ENCODE results near the gene FBXW5. TPM values are rescaled to one million over a fixed set of nuclear protein-coding genes. Genes with fewer than 3 reads are reported as not detected.
A peak's percentile ranks its signal among the peaks of the same experiment; 100 is the strongest.

The FBXW5 gene, protein sequence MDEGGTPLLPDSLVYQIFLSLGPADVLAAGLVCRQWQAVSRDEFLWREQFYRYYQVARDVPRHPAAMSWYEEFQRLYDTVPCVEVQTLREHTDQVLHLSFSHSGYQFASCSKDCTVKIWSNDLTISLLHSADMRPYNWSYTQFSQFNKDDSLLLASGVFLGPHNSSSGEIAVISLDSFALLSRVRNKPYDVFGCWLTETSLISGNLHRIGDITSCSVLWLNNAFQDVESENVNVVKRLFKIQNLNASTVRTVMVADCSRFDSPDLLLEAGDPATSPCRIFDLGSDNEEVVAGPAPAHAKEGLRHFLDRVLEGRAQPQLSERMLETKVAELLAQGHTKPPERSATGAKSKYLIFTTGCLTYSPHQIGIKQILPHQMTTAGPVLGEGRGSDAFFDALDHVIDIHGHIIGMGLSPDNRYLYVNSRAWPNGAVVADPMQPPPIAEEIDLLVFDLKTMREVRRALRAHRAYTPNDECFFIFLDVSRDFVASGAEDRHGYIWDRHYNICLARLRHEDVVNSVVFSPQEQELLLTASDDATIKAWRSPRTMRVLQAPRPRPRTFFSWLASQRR
- total RNA-seq (2021): 62.2 and 65.0 TPM in 2 replicates
- long read RNA-seq, transcript FBXW5-206 (8 exons, 2,392 nt): minor isoform, 5 of 449 reads
- long read RNA-seq, transcript FBXW5-201 (9 exons, 2,274 nt): major isoform, 253 of 449 reads
- long read RNA-seq, partial matches to known transcripts: 56 of 449 reads
- long read RNA-seq, other reads (novel, unspliced or antisense): 135 of 449 reads

DNA sequence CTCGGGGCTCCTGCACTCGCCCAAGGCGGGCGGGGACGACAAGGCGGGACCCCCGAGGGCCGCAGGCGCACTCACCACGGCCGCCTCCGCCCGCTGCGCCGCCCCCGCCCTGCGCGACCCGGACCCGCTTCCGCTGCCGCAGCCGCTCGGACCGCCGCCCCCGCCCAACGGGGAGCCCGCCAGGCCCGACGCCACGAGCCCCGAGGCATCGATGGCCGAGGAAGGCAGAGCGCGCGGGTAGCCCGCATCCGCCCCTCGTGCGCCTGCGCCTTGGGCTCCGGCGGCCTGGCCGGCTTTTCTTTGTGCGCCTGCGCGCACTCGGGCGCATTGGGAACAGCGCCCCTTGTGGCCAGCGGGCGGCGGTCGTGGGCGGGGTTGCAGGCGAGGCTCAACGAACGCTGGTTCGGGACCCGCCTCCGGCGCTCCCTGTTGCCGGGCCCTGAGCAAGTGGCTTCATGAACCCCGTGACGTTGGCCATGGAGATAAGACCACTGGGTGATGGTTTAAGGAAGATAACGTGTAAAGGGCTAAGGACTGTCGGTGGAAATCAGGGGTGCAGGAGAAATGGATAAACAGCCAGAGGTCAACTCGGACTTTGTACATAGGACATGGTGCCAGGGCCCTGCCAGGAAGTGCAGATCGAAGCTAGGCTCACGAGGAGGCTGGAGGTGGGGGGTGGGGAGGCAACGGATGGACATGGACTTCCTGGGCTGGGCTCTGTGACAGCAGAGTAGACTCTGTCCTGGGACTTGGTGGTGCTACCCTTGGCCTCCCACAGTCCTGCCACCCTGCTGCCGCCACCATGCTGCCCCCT lies at the start of gene FBXW5, which contains the start of gene C8G:
Gene FBXW5, minus strand, starts transcription at position 220 of the 814 bp plus-strand sequence. CDS start 655 bp downstream, outside the sequence.
Gene C8G, plus strand, starts transcription at position 725 of the 814 bp plus-strand sequence. Its CDS starts 78 bp downstream, at position 803.
- Histone ChIP-seq H2BK20ac (ENCODE audit: low read depth, low read length, poor library complexity, severe bottlenecking) (no peak within 1 kb of the TSS), H3K4me2 (ENCODE audit: insufficient read depth, insufficient read length, low read length) (peak within 1 kb of the TSS; percentile 60), H4K8ac (replicated peaks; ENCODE audit: insufficient read length, low read depth, low read length) (no peak within 1 kb of the TSS), H4K5ac (ENCODE audit: insufficient read length, low read depth, low read length) (no peak within 1 kb of the TSS), H3K27ac (ENCODE audit: insufficient read length, low read depth, low read length) (no peak within 1 kb of the TSS), H2AFZ (ENCODE audit: low read length) (no peak within 1 kb of the TSS), H3K14ac (ENCODE audit: insufficient read depth, low read length) (no peak within 1 kb of the TSS; the same call in 1 of the 2 replicates), H3K23ac (ENCODE audit: insufficient read length, low read depth, low read length) (no peak within 1 kb of the TSS), H3K79me2 (ENCODE audit: insufficient read depth, low read length) (no peaks in the 10 kb centered on the region), H2BK120ac (ENCODE audit: low read depth, low read length, poor library complexity, severe bottlenecking) (no peak within 1 kb of the TSS), H2AK5ac (ENCODE audit: insufficient read length, low read length) (no peak within 1 kb of the TSS), H3K4me1 (ENCODE audit: insufficient read depth, low read length) (no peaks in the 10 kb centered on the region), H3T11ph (ENCODE audit: low read length) (no peak within 1 kb of the TSS), H3K4ac (ENCODE audit: low read depth, low read length) (no peak within 1 kb of the TSS), H2BK5ac (ENCODE audit: insufficient read length, low read length) (no peak within 1 kb of the TSS), H2BK12ac (ENCODE audit: insufficient read length, low read depth, low read length) (no peak within 1 kb of the TSS), H4K91ac (ENCODE audit: insufficient read length, low read depth, low read length) (no peak within 1 kb of the TSS), H3K23me2 (ENCODE audit: insufficient read length, low read depth, low read length, poor library complexity, severe bottlenecking) (peaks cover 8% of the 10 kb centered on the region), H2BK15ac (ENCODE audit: low read depth, low read length) (no peak within 1 kb of the TSS; the same call in 1 of the 2 replicates), H4K20me1 (ENCODE audit: control insufficient read depth, insufficient read depth, insufficient read length) (no peaks in the 10 kb centered on the region), H3K9ac (ENCODE audit: extremely low read depth, insufficient read length, low read length) (peak within 1 kb of the TSS; percentile 13), H3K27me3 (ENCODE audit: insufficient read depth, low read length) (no peaks in the 10 kb centered on the region), H3K9me3 (ENCODE audit: control insufficient read depth, low read depth, low read length) (no peaks in the 10 kb centered on the region), H3K18ac (ENCODE audit: insufficient read length, low read depth, low read length) (no peak within 1 kb of the TSS), H3K56ac (ENCODE audit: insufficient read length, low read depth, low read length) (no peak within 1 kb of the TSS), H3K79me1 (ENCODE audit: insufficient read depth, low read depth, low read length, poor library complexity, severe bottlenecking) (no peaks in the 10 kb centered on the region)
- TF ChIP-seq, protein P1, sequence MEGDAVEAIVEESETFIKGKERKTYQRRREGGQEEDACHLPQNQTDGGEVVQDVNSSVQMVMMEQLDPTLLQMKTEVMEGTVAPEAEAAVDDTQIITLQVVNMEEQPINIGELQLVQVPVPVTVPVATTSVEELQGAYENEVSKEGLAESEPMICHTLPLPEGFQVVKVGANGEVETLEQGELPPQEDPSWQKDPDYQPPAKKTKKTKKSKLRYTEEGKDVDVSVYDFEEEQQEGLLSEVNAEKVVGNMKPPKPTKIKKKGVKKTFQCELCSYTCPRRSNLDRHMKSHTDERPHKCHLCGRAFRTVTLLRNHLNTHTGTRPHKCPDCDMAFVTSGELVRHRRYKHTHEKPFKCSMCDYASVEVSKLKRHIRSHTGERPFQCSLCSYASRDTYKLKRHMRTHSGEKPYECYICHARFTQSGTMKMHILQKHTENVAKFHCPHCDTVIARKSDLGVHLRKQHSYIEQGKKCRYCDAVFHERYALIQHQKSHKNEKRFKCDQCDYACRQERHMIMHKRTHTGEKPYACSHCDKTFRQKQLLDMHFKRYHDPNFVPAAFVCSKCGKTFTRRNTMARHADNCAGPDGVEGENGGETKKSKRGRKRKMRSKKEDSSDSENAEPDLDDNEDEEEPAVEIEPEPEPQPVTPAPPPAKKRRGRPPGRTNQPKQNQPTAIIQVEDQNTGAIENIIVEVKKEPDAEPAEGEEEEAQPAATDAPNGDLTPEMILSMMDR (conservative IDR thresholded peaks at IDR 0.05): peak; percentile 99
- Mint-ChIP-seq H3K4me3 (peak within 1 kb of the TSS; percentile 68 to 82), H3K36me3 (ENCODE audit: insufficient read depth in 1 of 3, low read depth in 3 of 3) (peaks cover 2 to 27% (median 23%) of the 10 kb centered on the region in 3 experiments; a peak in 5 of 7 replicates), H3K27me3 (ENCODE audit: low read depth) (no peaks in the 10 kb centered on the region), H3K9me3 (no peaks in the 10 kb centered on the region), H3K4me1 (peaks cover 10 to 18% of the 10 kb centered on the region in 2 experiments), H3K27ac (peak within 1 kb of the TSS in 2 of 3 experiments; percentile 8 to 77; a peak in 1 of 7 replicates)
- no CpG with 5 or more reads among the region's 74 CpGs for WGBS (ENCODE audit: extremely low coverage, insufficient read length, low lambda C conversion rate)
- DNase-seq: peak; percentile 95
